NOMO-1 (cell line): Measurements from ENCODE around the gene ELF5.

Experiments used
- DNase-seq, 2 experiments: peaks; one replicate each; lab custom pipeline; 2025; ENCODE audit not compliant: unreplicated experiment in 2 of 2; lab: John Stamatoyannopoulos, UW

The ELF5 gene

DNA sequence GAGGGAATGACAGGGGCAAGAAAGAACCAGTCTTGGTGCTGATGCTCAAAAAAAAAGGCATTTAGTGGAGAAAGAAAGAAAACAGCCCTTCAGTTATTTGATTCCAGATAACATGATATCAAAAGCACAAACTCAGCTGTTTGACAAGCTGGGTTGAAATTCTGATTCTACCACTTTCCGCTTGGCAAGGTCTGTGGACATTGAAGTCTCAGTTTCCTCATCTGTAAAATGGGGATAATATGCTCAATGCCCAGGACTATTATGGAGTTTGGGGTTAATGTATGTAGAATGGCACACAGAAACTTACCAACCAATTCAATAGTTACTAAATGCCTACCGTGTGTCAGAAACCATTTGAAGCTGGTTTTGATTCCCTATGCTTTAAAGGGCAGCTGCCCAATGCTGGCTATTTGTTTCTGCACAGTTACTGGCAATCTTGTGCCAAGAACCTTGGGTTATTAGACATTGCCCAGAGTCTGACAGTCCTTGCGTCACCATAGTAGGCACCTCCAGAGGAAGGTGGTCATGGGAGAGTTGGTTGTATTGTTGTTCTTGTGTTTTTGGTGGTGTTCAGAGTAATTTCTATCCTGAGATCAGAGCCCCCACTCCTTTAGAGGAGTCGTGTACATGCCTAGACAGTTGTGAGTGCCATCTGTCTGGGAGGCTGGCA lies 19.5 kb downstream of the ELF5 start:
- DNase-seq, result no peak

DNA sequence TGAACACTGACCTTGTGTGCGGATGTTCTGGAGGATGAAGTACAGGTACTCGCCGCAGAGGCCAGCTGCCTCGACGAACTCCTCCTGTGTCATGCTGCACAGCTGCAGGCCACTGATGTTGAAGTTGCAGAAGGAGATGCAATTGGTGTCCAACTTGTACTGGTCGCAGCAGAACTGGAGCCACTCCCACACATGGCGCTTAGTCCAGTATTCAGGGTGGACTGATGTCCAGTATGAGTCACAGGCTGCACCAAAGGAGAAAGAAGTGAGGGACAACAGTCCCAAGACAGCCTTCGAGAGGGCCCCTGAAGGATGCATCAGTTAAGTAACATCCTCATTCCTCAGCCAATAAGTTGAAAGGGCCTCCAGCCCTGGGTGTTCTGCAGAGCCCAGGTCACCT lies 20.1 kb downstream of the ELF5 start:
- DNase-seq, result no peak

DNA sequence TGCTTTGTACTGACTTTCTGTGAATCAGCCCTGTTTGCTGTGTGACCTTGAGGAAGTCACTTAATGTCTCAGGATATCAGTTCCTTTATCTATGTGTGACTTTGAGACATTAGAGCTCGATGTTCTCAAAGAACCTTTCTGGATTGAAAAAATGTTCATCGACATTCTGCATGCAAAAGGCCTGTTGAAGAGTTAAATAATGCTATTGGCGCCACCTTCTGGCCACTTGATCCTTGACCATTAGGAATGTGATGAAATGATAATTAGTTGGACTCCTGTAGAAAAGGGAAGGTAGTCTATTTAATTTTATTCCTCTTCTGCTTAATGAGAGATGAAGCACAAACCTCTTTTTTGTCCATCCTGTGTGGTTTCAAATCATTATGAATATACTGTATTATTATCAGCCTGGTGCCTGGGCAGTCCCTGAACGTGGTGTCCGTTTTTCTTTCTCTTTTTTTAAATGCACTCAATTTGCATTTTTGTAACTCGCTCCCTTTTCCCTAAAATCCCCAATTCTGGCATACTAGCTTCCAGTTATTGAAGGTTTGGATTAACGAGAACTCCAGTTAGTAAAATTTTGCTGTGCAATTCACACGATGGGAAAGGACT lies 20.7 kb downstream of the ELF5 start:
- DNase-seq, result peak; percentile 51 to 88

DNA sequence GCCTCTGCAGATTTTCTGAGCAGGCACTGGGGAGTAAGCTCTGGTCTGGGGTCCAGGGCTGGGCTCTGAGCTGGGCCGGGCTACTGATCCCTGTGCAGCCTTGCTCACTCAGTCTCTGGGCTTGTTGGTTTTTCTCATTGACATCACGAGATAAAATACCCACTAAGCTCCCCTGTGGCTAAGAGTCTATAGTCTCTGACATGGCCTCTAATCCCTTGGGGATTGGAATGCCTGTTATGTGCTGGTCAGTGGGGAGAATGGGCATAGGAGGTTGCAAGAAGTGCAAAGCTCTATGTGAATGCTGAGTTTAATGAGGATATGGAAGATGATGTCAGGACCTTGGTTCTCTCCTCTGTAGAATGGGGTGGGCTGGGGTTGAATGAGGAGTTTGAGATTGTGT lies 23.3 kb downstream of the ELF5 start:
- no peak for DNase-seq

DNA sequence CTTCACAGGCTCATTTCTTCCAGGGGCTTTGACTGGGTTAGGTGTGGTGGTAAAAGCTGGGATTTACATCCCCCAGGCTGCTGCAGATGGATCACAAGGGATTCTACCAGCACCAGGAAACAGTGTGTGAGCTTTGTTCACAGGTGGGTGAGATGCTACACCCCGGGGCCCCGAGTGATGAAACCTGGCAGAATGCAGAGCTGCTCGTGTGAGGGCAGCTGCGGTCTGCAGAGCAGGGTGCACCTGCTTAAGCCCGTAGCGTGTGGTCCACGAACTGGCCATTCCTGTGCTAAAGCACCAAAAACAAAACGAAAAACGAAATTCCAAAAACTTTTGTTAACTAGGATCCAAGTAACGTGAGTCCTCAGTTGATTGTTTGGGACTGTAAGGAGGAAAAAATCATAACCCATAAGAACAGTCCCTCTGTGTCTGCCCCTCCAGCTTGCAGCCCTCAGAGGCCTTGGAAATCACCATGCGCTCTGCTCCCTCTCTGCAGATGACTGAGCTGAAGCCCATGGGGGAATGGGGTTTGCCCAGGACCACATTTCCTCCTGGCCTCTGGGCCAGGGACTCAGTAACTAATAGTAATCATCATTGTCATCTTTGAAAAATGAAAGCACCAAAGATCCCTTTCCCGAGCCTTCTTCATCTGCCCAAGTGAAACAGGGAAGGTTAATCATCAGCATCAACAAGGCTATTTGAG lies 24.6 kb downstream of the ELF5 start:
- no peak for DNase-seq

DNA sequence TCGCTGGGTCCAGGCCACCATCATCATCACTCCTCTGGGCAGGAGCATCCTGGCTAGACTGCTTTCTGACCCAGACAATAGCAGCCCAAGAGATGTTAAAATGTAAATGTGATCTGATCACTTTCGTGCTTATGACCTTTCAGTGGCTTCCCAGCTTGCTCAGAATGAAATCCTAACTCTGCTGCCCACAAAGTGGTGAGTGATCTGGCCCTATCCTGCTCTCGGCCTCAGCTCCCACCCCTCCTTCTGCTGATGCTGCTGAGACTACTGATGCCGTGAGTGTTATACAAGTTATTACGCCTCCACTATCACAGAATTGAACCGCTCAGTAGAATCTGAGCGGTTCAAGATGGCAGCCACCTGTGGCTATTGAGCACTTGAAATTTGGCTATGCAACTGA lies 26.2 kb downstream of the ELF5 start:
- DNase-seq, result no peak

DNA sequence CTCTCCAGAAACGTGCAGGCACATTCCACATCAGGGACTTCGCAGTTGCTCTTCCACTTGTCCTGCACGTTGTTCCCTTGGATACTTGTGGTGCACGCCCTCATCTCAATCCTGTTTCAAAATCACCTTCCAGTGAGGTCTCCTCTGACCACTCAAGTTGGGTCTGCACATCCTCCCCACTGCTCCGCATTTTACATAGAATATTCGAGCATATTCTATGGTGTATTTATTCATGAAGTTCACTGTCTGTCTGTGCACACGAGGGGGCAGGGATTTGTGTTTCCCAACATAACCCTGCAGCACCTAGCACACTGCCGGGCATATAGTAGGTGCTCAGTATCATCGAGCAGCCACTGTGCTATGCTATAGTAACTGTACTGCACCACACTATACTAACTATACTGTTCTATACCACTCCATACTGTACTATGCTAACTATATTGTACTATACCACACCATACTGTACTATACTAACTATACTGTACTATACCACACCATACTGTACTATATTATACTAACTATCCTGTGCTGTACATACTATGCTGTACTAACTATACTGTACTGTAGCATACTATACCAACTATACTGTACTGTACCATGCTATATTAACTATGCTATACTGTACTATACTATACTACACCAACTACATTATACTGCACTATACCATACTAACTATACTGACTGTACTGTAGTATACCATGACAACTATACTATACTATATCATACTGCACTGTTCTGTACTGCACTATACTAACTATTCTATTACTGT lies 30.3 kb downstream of the ELF5 start:
- DNase-seq, result no peak

DNA sequence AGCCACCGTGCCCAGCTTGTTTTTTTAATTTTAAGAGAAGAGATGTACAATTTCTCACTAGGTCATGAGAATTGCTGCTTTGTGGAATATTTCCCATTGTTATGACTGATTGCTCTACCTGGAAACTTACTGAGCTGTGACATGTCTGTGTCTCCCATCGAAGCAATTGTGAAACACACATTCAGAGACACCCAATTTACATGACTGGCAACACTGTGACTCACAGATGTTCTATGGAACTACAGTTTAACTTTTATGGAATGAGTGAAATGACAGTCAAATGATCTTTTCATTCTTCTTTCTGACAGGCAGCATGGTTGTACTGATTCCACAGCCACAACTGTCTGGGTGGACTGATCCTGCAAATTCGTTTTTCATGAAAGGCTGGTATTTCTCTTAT lies 32.3 kb downstream of the ELF5 start:
- no peak for DNase-seq

DNA sequence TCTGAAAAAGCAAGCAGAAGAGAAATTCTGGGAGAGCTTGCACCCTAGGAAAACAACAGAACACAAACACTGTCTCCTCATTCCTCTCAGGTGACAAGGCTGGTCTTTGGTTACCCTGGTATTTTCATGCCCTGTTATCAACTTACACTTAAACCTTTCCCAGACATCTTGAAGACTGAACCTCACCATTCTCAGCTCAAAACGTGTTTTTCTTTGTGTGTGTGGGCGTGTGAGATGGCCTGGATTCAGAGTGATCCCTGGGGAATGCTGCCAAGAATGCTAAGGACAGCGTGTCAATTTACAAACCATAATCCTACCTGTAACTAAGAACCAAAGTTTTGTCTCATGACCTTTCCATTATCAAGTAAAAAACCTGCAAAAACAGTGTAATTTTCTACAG lies 33.3 kb downstream of the ELF5 start:
- DNase-seq, result no peak

DNA sequence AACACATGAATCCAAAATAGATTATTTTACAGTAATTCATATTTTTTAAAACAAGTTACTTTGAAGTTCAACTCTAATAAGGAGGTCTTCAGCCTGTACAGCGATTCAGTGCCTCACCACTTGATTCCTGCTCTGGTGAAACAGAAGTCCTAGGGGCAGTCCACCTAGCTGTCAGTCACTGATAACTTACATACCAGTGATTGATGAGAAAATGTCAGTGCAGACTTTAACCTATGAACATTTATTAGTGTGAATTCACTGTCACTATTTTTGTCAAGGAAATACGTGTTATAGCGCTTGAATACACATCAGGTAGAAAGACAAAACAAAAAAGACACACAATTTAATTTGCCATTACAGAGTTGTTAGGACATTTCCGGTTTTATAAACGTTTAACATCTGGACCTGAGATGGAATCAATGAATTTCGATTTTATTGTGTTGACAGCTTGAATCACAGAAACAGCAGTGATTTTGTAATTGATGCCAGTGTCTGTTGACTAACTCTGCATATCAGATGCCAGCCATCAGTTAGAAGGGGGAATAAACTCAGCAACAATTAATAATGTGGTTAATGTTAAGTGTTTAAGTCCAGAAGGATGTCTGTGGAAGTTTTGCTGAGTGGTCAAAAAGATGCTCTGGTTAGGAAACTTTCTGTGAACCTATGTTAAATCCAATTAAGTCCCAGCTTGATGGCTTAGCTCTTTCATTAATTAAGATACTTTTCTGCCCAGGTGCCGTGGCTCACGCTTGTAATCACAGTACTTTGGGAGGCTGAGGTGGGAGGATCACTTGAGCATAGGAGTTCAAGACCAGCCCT lies 34.5 kb downstream of the ELF5 start:
- no peak for DNase-seq

DNA sequence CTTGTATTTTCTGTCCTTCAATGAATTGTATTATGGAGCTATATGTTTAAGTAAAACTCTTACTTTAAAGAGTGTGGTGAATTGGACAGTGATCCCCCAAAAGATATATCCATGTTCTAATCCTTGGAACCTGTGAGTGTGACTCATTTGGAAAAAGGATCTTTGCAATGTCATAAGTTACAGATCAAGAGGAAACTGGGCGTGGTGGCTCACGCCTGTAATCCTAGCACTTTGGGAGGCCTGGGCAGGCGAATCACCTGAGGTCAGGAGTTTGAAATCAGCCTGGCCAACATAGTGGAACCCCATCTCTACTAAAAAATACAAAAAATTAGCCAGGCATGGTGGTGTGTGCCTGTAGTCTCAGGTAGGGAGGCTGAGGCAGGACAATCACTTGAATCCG lies 36.7 kb downstream of the ELF5 start:
- DNase-seq, result no peak

DNA sequence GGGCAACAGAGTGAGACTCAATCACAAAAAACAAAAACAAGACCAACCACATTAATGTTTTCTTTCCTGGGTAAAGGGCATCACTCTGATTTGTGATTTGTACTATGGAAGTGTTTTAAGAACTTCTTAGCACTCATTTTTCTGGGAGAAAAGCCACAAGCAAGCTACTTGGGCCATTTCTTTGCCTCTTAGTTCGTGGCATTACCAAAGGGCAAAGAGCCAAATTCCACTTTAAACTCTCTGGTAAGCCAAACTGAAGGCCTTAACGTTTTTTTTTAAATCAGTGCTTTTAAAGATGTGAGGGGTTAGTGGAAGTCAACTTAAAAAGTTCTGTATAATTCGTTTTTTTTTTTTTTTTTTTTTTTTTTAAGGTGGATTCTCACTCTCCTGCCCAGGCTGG lies 37.9 kb downstream of the ELF5 start:
- DNase-seq, result no peak

DNA sequence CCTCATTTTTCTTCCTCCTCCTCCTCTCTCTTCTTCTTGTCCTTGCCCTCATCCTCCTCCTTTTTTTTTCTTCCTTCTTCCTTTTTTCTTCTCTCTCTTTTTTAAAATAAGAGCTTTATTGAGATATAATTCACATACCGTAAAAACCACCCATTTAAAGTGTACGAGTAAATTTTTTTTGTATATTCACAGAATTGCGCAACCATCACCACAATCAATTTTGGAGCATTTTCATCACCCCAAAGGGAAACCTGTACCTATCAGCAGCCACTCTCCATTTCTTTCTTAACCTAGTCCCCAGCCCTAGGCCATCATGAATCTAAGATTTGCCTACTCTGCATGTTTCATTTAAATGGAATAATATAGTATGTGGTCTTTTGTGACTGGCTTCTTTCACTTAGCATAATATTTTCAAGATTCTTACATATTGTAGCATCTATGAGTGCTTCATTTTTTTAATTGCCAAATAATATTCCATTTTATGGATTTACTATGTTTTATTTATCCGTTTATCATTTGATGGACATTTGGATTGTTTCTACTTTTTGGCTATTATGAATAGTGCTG lies 39.9 kb downstream of the ELF5 start:
- DNase-seq, result peak in 1 of 2 experiments; percentile 21

DNA sequence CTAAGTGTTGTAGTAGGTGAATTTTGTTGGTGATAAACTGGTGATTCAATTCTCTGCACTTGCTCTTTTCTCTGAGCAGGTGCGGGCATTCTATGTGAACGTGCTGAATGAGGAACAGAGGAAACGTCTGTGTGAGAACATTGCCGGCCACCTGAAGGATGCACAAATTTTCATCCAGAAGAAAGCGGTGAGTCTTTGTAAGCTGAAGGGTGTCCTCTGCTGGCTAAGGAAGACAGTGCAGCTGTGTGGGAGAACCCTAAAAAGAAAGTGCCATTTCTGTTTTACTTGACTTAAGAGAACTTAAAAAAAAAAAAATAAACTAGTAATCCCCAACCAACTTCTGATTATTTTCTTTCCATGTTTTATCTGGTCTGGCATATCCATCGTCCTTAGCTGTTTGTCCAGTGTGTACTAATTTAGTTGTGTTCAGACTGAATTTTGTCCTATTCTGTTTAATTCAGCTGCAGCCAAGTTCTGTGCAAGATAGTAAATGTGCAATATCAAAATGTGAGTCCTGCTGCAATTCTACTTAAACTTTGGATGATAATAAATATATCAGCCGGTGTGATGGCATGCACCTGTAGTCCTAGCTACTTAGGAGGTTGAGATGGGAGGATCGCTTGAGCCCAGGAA lies 45.3 kb downstream of the ELF5 start:
- DNase-seq, result peak; percentile 71 to 75

DNA sequence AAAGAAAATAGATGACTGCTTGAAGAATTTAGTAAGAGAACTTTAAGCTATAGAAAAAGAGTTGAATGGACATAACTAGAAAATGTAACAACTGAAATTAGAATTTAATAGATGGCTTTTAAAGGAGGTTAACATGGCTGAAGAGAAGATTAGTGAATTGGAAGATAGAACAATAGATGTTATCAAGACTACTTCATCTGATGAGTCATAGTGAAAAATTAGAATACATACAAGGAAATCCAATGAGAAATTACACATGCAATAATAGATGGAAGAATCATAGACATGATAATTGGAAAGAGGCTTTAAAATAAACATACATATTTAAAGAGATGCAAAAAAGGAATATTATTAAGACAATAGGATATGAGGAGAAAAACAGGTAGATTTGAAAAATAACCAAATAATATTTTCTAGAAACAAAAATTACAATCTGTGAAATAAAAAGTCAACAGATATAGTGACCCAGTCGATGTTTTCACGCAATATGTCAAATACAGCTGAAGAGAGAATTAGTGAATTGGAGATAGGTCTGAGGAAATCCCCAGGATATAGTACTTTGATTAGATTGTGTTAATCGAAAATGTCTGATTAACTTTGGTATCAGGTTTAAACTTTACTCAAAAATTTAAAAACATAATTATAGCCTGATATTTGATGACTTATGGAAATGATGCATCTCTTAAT lies 46.6 kb downstream of the ELF5 start:
- no peak for DNase-seq

DNA sequence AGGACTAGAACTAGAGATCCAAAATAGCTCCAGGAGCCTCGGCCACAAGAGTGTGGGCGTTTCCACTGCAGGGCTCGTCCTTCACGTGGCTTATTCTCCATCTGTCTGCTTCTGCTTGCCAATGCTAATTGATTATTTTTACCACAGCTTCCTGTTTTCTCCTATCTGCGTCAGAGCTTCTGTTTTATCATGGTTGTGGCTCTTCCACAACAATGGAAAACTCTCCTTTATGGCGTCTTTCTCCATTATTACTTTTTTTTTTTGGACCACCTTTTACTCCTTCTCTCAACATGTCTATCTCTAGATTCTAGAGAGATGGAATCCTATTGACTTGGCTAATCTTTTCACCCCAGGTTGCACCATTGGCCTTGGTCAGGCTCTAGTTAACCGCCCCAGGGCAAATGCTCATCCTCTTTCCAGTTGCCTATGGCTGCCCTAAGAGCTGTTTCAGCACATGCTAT lies 49.0 kb downstream of the ELF5 start:
- peak; percentile 76 to 95 for DNase-seq

DNA sequence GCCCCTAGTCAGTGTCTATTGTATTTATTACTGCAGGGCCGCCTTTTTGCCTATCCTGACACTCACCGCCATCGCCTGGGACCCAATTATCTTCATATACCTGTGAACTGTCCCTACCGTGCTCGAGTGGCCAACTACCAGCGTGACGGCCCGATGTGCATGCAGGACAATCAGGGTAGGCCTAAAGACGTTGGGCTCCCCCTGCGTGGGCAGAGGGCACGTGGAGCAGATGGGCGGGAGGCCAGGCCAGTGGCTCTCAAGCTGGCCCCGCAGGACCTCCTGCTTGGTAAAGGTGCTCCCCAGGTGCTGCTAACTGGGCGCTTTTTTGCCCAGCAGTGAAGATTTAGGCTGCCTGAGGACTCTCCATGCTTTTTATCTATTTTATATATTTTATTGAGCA lies 52.4 kb downstream of the ELF5 start:
- no peak for DNase-seq

DNA sequence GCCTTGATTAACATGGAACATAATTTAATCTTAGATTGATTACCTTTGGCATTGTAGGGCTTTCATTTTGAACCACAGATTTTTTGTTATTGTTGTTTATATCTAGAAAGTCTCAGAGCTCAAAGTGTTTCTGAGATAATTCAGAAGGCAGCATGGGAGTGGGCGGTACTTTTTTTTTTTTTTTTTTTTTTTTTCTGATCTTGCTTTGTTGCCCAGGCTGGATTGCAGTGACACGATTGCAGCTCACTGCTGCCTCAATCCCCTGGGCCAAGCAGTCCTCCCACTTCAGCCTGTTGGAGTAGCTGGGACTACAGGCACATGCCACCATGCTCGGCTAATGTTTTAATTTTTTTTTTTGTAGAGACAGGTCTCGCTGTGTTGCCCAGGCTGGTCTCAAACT lies 53.3 kb downstream of the ELF5 start:
- no peak for DNase-seq

DNA sequence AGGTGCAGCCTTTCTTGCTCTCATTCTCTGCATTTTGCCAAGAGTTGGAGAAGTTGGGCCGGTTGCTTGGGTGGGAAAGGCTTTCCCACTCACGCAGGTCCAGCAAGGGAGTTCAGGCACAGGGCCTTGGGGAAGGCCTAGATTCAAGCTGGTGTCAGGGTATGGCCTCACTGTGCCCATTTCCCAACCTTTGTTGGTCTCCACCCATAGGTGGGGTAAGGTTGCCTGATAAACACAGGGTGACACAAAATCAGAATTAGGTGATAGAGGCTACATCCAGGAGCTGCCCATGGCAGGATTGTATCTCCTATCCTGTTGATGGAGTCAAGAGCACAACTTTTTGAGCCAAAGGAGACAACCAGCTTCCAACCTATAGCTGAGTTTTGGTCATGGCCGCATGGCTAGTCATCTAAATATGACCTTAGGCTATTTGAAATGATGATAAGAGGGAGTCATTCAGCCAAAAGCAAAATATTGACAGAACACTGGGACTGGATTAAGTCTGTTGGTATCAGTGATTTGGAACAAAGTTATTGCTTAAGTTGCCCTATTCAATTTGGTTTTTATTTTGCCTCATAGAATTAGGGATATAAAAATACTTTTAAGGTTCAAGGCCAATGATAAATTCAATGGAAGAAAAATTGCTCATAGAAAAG lies 54.0 kb downstream of the ELF5 start:
- DNase-seq, result no peak
